Stromal cell of bone marrow (primary cell): Measurements from ENCODE around the gene RBFA.
"Not testable (repeated sequence)": the region's sequence is repeated elsewhere in the genome, so short reads cannot be mapped to it uniquely, and the experiment has no call there.

Source experiments
- DNase-seq: peaks from one replicate; pipeline ENCODE4 v3.0.0-alpha.2; 2012; ENCODE audit warnings: low read depth

Gene RBFA, protein sequence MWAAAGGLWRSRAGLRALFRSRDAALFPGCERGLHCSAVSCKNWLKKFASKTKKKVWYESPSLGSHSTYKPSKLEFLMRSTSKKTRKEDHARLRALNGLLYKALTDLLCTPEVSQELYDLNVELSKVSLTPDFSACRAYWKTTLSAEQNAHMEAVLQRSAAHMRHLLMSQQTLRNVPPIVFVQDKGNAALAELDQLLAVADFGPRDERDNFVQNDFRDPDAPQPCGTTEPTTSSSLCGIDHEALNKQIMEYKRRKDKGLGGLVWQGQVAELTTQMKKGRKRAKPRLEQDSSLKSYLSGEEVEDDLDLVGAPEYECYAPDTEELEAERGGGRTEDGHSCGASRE

DNA sequence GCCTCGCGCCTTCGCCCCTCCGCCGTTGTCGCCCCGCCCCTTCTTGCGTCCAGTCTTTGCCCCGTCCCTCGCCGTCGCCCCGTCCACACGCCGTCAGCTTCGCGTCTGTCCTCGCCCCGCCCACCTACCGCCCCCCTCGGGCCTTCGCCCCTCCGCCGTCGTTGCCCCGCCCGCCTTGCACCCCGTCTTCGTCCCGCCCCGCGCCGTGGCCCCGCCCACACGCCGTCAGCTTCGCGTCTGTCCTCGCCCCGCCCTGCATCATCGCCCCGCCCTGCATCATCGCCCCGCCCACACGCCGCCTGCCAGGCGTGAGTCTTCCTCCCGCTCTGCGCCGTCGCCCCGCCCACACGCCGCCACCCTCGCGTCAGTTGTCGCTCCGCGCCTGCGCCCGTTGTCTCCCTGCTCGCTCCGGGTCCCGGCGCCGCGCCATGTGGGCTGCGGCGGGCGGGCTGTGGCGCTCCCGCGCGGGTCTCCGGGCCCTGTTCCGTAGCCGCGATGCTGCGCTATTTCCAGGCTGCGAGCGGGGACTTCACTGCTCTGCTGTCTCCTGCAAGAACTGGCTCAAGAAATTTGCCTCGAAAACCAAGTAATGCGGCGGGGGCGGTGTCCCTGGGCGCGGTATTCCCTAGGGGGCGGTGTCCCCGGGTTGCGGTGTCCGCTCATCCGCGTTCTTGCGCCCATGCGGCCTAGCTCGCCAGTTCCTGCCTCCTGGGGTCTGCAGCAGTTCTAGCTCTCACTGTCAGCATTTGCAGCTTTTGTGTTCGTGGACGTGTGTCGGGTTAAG is at the start of gene RBFA:
Gene RBFA, plus strand, starts transcription at position 367 of the 784 bp plus-strand sequence. Its CDS starts 62 bp downstream, at position 429.
- peak; percentile 94 for DNase-seq

DNA sequence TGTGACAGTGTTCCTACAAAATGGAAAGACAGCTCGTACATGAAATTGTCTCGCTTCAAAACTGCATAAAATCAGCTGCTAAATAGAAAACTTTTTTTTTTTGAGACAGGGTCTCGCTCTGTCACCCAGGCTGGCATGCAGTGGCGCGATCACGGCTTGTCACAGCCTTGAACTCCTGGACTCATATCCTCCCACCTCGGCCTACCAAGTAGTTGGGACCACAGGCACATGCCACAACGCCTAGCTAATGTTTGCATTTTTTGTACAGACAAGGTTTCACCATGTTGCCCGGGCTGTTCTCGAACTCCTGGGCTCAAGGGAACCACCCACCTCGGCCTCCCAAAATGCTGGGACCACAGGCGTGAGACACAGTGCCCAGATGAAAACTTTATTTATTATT is 49.1 kb upstream of the RBFA start:
- no peak for DNase-seq

DNA sequence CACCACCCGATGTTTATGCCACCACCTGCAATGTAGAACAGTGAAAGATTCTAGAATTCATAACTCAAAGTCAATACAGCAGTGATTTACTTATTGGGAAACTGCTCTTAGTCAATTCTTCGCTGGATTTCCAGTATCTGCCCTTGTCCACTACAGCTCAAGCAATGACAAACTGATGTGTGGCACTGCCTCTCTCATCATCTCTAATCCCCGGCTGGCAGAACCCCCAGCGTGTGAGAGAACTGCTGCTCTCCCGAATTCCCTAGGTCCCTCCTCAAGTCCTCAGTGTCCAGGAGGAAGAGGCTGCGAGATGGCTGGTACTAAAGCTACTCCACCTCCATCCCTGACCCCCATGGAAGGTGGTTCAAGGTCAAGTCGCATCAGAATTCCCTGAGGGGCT is 47.5 kb upstream of the RBFA start:
- DNase-seq = no peak

DNA sequence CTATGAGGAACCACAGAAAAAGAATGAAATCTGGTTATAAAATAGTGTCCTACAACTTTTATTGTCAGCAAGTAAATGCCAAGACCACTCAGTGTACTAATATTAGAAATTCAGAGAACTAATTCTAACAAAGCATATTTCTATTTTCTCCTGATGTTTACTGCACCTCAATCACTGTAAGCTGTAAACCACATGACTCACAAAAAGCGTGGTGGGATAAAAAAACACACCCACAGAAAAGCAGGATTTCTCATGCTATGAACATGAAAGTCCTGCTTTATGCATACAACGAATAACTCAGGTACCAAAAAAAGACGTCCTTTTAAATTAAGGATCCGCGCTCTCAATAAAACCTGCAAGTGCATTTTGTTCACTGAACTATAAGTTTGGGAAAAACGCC is 46.7 kb upstream of the RBFA start:
- DNase-seq = no peak

DNA sequence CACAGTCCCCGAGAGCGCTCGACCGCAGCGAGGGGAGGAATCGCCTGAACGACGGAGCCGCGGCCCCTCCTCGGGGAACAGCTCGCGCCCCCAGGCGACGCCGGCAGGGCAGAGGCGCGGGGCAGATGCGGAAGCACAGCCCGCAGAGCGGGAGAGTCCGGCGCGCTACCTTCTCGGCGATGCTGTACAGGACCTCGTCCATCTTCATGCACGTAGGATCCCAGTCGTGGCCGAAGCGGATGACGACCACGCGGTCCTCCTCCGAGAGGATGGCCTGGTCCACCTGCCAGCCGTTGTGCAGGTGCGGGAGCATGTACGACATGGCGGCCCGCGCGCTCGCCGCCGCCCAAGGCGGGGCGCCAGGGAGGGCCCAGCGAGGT is 46.2 kb upstream of the RBFA start:
- no peak for DNase-seq

DNA sequence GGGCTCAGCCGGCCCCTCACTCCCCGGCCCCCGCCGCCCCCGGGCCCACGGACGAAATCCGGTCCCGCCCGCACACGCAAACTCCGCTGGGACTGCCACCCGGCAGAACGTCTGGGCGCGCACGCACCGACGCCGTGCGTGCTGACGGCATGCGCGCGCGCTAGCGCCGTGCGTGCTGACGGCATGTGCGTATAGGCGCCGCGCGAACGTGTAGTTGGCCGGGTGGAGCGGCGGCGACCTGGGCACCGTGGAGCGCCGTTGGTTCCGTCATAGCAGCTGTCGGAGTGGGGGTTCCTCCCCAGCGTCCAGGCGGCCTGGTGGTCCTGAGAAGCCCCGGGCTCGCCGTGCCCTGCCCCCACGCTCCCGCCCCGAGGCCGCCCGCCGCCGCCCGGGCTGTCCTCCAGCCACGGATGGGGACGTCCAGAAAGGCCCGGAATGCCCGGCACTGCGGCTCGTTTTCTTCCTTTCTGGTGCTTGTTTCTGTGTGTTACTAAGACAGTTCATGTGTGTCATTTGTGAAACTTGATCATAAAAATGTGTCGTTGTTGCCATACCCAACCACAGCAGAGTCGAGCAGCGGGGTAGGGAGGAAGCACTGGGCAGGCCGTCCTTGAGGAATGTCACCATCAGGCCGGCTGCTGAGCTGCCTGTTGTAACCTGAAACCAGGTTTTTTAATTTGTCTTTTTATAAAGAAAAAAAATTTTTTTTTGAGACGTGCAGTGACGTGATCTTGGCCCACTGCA is 45.6 kb upstream of the RBFA start, which contains the start of gene TXNL4A:
Gene TXNL4A, minus strand, starts transcription at position 113 of the 744 bp plus-strand sequence. CDS start 171 bp downstream, outside the sequence.
- DNase-seq = peak; percentile 67

DNA sequence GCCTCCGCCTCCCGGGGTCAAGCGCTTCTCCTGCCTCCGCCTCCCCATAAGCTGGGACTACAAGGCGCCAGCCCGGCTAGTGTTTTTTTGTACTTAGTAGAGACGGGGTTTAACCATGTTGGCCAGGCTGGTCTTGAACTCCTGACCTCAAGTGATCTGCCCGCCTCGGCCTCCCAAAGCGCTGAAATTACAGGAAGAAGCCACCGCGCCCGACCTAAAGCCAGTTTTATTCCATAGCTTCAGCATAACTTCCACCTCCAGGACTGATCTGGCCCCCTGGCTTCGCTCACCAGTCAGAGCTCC is 45.1 kb upstream of the RBFA start:
- DNase-seq = no peak

DNA sequence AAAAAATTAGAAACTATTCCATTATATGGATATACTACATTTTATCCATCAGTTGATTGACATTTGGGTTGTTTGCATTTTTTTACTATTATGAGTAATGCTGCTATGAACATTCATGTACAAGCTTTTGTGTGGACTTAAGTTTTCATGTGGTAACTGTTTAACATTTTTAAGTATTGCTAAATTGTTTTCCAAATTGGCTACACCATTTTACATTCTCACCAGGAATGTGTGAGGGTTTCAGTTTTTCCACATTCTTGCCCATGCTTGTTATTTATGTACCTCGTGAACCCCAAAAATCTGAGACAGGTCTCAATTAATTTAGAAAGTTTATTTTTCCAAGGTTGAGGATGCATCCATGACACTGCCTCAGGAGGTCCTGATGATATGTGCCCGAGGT is 42.7 kb upstream of the RBFA start:
- DNase-seq = no peak

DNA sequence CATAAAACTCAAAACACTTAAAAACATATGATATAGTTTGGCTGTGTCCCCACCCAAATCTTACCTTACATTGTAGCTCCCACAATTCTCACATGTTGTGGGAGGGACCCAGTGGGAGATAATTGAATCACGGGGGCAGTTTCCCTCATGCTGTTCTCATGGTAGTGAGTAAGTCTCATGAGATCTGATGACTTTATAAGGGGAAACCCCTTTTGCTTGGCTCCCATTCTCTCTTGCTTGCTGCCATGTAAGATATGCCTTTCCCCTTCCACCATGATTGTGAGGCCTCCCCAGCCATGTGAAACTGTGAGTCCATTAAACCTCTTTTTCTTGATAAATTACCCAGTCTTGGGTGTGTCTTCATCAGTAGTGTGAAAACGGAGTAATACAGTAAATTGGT is 34.5 kb upstream of the RBFA start:
- not testable (repeated sequence) for DNase-seq

DNA sequence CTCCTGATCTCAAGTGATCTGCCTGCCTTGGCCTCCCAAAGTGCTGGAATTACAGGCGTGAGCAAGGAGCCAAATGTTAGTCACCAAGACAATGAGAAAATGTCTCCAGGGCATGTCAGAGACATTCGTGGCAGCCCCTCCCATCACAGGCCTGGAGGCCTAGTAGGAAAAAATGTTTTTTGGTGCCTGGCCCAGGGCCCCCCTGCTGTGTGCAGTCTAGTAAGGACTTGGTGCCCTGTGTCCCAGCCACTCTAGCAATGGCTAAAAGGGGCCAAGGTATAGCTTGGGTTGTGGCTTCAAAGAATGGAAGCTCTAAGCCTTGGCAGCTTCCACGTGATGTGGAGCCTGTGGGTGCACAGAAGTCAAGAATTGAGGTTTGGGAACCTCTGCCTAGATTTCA is 33.4 kb upstream of the RBFA start:
- no peak for DNase-seq

DNA sequence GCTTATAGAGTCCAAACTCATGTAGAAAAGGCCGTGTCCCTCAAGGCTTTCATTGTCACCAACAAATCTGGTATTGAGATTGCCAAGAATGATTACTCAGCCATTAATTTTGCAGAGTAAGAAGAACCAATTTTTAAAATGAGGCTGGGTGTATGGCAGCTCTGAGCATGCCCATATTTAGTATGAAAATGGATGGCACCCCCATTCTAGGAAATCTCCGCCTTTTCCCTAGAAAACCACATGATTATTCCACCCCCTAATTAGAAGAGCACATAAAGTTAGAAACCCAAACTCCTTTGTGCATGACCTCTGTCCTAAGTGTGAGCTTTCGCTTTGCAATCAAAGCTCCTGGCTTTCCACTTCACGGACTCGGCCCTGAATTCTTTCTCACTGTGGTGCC is 31.8 kb upstream of the RBFA start:
- no peak for DNase-seq

DNA sequence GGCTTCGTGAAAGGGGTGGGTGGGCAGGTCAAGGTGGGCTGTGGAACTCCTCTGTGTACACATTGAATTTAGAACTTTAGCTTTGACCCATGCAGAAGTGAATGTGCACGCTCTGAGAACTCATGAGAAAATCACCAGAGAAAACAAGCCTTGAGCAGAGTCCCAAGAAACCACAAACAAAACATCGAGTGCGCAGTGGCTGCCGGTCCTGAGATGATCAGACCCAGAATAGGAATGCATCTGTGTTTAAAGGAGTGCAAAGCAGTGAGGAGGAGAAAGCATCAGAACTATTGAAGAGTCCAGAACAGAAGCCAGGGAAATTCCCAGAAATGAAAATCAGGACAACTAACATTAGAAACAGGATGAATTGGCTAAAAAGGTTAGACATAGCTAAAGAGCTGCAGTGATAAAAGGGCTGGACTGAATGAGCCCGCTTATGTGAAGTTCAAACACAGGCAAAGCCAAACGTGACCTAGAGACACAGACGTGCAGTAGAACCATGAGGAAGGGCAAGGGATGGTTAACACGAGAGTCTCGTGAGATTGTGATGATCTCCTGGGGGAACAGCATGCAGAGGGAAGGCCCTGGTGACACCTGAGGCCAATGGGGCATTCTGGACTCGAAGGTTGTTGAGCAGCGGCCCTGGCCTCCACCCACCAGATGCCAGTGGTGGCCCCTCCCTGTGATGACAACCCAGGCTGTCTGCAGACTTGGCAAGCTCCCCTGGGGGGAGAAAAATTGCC is 29.5 kb upstream of the RBFA start:
- DNase-seq = no peak

DNA sequence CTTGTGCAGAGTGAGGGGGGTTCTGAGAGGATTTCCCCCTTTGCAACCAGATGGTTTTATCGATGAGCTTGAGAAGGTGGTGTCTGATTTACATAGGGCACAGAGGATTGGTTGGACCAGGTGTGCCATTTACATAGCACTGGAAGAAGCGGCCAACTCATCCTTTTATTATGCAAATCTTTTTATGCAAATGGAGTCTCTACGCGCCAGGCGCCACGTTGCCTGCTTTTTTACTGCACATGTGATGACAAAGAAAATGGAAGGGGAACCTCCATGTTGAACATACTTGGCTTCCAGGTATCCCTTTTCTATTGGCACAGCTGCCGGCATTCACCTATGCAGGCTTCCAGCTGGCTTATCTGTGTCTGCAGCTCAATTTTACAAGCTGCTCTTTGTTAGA is 27.5 kb upstream of the RBFA start:
- no peak for DNase-seq

DNA sequence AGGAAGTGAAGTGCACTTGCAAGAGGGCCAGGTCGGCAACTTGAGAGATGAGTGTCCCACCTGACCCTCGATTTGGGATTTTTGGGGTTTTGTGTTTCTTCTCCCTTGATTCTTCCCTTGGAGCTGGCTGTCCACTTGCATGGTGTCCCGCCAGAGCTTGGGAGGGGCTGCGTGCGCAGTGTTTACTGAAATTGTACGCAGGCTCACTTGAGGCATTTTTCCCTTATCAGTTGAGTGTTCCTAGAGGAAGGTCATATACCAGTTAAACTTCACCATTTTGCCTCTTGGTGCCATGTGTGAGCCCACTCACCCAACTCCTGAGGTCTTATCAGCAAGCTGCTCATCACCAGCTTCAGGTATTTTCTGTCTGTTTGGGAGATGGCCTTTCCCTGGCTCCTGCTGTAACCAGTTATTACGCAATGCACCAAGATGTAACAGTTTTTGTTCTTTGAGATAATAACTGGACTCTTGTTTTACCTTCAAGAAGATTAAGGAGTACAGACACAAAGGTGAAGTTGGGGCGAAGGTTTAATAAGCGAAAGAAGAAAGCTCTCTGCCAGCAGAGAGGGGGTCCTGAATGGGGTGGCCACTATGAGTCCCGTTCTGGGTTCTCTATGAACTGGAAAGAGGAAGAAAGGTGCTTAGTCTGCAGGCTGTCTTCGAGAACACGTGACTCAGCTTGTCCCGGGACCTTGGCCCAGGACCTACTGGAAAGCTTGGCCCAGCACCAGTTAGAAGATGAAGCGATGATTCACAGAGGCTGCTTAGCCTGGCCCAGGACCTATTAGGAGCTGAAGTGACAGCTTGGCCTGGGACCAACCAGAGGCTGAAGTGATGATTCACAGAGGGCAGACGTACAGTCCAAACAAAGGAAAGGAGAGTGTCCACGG is 24.3 kb upstream of the RBFA start:
- peak; percentile 98 for DNase-seq

DNA sequence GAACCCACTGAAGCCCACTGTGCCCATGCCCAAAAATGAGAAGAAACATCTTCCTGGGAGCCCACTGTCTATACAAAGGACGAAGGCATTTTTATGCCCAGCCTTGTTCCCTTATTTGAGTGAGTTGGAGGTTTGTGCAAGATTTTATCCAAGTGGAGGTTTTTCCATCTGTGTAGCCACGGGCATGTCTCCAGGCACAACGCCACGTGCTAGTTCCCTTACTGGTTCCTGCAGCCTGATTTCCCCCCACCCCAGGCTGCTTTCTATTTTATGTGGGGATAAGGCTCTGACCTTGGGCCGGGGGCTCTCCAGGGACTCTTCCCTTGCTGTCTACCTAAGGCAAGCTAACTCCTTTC is 23.7 kb upstream of the RBFA start:
- DNase-seq = peak; percentile 50

DNA sequence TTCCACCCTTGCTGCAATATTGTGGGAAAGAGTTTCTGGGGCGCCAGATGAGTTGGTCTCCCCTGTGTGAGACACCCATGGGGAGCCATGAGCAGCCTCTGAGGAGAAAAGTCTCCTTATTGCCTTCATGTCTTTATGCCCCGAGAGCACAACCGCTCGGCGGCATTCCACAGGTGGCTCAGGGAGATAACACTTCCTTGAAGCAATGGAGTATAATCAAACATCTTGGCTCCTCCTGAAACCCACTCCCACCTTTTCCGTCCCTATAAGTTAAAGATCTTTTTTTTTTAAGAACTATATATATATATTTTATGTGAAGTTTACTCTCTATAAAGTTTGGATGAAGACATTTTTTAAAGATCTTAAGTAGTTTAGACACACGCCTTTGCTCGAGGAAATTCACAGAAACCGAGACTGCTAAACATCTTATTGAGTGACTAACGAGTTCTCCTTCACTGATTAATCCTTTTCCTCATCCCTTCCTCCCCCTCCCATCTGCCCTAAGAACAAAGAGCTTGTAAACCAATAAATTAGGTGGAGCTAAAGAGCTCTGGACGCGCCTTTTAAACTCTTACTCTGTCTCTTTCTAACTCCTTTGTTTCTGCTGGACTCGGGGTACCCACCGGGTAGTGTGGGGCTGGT is 22.6 kb upstream of the RBFA start:
- not testable (repeated sequence) for DNase-seq

DNA sequence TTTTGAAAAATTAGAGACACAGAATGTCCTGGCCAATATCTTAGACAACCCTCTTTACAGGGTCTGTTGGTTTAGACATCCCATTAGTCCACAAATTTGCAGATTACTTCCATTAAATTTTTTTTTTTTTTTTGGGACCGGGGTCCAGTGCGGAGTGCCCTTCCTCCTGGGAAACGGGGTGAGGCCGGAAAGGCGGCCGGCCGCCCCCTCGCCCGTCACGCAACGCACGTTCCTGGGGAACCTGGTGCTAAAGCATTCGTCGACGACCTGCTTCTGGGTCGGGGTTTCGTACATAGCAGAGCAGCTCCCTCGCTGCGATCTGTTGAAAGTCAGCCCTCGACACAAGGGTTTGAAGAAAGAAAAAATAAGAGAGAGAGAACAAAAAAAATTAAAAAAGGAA is 21.5 kb upstream of the RBFA start:
- no peak for DNase-seq

DNA sequence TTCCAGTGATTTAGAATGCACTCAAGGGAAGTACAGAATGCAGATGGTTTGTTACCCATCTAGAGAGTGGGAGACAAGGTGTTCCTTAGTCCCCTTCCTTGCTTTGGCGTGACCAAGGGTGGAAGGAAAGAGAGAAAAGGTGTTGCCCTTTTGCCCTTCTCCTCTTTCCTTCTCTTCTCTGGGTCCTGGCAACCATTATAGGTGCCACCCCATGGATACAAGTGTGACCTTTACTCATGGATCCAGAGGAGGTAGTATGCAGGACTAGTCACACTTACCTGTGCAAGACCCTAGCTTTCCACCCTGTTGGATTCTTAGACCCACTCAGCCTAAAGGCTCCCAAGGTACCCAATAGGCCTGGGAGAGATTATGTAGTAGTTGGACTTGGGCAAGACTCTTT is 11.6 kb upstream of the RBFA start:
- no peak for DNase-seq

DNA sequence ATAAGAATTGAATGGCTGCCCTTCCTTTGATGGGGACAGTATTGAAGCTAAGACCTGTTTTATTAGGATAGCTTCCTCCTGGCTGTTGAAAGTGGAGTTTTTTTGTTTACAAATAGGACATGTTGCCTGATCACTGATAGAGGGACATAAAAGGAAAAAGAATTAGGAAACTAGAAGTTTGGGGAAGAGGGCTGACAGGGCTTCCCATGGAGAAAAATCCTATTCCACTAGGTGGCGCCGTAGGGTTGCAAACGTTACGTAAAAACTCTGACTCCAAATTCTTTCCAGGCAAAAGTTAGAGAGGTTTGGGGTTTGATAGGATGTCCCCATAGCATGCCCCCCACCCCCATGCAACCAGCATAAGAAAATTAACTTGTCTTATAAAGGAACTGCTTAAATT is 11.1 kb upstream of the RBFA start:
- DNase-seq = no peak

DNA sequence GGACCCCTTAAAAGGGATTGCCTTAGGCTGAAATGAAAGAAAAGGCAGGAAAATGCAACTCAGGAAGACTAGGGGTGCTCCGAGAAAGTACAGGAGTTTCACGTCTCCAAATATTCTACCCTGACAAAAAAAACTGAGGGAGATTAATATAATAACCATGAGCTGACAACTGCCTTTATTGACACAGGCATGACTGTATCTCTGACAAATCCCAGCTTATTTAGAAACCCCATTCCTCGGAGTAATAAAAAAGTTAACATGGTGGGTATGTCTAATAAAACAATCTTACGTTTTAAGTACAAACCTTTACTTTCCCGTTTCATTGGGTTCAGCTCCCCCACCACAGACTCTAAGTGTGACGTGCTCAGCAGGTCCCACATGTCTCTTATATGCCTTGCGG is 7.9 kb upstream of the RBFA start:
- no peak for DNase-seq

DNA sequence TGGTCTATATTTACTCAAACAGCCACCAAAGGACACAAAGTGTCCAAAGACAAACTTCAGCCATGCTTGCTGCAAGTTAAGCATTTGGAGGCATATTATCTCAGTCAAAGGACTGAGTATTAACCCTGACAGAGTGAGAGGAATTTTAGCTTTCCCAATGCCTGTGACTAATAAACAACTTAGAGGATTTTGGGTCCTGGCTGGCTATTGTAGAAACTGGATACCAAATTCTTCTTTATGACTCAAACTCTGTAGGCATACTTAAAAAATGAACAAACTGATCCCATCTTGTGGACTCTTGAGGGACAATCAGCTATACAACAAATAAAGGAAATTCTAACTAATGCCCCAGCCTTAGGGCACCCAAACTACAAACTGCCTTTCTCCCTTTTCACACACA is 6.5 kb upstream of the RBFA start:
- peak; percentile 79 for DNase-seq
